ENCODE data around the gene SNX8. TPM values are rescaled to one million over a fixed set of nuclear protein-coding genes. Genes with fewer than 3 reads are reported as not detected.

Gene SNX8
- total and polyA plus RNA-seq, 9 of the 15 experiments (the other 6 are each of a cell fraction or from before 2014, with no cell fraction given), result 2.7 to 51.6 (median 16.9) TPM

GRCh38 chr7:2332606-2333231 lies 18.5 kb upstream of the SNX8 start (continued):
- TF ChIP-seq AFF1 (IDR thresholded peaks at IDR 0.05; ENCODE audit: low read depth in 1 of 2, partially characterized antibody in 2 of 2), result peak in 1 of 2 experiments; percentile 24
- TF ChIP-seq ELF4 (CRISPR knock-in tag; IDR thresholded peaks at IDR 0.05), result peak; percentile 51; the same call in 1 of the 2 replicates
- TF ChIP-seq, protein P1, sequence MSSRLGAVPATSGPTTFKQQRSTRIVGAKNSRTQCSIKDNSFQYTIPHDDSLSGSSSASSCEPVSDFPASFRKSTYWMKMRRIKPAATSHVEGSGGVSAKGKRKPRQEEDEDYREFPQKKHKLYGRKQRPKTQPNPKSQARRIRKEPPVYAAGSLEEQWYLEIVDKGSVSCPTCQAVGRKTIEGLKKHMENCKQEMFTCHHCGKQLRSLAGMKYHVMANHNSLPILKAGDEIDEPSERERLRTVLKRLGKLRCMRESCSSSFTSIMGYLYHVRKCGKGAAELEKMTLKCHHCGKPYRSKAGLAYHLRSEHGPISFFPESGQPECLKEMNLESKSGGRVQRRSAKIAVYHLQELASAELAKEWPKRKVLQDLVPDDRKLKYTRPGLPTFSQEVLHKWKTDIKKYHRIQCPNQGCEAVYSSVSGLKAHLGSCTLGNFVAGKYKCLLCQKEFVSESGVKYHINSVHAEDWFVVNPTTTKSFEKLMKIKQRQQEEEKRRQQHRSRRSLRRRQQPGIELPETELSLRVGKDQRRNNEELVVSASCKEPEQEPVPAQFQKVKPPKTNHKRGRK (tag; IDR thresholded peaks at IDR 0.05), result peak; percentile 97
- TF ChIP-seq, protein P2, sequence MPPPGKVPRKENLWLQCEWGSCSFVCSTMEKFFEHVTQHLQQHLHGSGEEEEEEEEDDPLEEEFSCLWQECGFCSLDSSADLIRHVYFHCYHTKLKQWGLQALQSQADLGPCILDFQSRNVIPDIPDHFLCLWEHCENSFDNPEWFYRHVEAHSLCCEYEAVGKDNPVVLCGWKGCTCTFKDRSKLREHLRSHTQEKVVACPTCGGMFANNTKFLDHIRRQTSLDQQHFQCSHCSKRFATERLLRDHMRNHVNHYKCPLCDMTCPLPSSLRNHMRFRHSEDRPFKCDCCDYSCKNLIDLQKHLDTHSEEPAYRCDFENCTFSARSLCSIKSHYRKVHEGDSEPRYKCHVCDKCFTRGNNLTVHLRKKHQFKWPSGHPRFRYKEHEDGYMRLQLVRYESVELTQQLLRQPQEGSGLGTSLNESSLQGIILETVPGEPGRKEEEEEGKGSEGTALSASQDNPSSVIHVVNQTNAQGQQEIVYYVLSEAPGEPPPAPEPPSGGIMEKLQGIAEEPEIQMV (tag; conservative IDR thresholded peaks at IDR 0.05; ENCODE audit: low read depth), result 0 out of 2 replicates have a peak, but pooled peaks have one; percentile 30
- peak; percentile 55 for TF ChIP-seq ARHGAP35 (IDR thresholded peaks at IDR 0.05; ENCODE audit: partially characterized antibody)
- peak; percentile 19 for TF ChIP-seq PHF20 (IDR thresholded peaks at IDR 0.05; ENCODE audit: partially characterized antibody)
- TF ChIP-seq THRAP3 (IDR thresholded peaks at IDR 0.05; ENCODE audit: borderline replicate concordance), result 0 out of 2 replicates have a peak, but pooled peaks have one; percentile 50
- TF ChIP-seq MCM7 (IDR thresholded peaks at IDR 0.05), result peak in 1 of 2 experiments; percentile 62; a peak in 1 of 4 replicates

All from K562 (cell line).